NB4 (cell line): ENCODE measurements around the gene SRP68.

Experiments used
- DNase-seq: peaks from one replicate; pipeline ENCODE4 v3.0.0; 2010; ENCODE audit warnings: low read depth
- H3K4me3 ChIP-seq: one replicate; pipeline ENCODE4 v1.5.1; 2011; ENCODE audit warnings: mild to moderate bottlenecking, low read depth, low read length, moderate library complexity
- MYC ChIP-seq: IDR thresholded peaks from 2 replicates; pipeline ENCODE4 v1.6.1; 2011; ENCODE audit warnings: low read depth, low read length
- POLR2A ChIP-seq: IDR thresholded peaks from 2 replicates; pipeline ENCODE4 v1.6.1; 2011; ENCODE audit warnings: mild to moderate bottlenecking; ENCODE audit not compliant: insufficient read length; ENCODE audit errors: extremely low read depth
- TF ChIP-seq, protein P1 (sequence below): IDR thresholded peaks from 2 replicates; pipeline ENCODE4 v1.6.1; 2011; ENCODE audit warnings: low read depth, low read length
- TF ChIP-seq, protein P2 (sequence below): IDR thresholded peaks from one replicate; pipeline ENCODE4 v1.5.1; 2012; ENCODE audit warnings: low read depth, low read length

Gene SRP68

DNA sequence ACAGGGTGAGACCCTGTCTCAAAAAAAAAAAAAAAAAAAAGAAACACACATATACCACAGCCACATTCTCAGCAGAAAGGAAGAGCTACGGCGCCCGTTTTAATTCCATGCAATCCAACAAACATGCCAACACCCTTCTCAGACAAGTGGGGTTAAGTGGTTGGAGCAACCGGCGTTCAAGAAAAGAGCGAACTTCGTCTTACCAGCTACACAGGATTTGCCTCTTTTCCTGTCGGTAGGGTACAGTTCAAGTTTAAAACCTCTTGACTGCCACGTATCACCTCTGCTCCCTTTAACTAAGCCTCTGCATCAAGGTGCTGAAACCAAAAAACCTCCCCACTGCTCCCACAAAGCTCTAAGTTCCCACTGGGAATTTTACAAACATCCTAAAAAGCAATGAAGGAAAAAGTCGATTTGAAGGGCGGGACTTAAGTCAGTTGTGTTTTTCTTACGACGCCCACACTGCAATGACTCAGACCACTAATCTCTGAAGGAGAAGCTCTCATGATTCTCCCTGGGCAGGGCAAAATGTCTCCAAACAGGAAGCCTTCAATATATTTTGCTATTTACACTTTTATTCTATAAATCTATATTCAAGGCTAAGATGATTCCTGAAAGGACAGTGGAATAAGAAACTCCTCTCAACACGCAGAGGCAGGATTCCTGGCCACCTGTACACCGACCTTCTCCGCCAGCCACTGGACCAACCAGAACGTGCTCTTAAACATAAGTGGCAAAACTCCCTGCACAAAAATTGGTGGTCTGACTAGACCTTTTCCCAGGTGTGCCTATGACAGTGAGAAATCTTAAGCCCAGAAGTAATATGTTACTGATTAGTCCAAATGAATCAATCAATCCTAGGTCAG, 18.8 kb downstream of the SRP68 start:
- TF ChIP-seq MYC (no peak), POLR2A (no peak)
- TF ChIP-seq, protein P1, sequence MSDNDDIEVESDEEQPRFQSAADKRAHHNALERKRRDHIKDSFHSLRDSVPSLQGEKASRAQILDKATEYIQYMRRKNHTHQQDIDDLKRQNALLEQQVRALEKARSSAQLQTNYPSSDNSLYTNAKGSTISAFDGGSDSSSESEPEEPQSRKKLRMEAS, result no peak
- TF ChIP-seq, protein P2, sequence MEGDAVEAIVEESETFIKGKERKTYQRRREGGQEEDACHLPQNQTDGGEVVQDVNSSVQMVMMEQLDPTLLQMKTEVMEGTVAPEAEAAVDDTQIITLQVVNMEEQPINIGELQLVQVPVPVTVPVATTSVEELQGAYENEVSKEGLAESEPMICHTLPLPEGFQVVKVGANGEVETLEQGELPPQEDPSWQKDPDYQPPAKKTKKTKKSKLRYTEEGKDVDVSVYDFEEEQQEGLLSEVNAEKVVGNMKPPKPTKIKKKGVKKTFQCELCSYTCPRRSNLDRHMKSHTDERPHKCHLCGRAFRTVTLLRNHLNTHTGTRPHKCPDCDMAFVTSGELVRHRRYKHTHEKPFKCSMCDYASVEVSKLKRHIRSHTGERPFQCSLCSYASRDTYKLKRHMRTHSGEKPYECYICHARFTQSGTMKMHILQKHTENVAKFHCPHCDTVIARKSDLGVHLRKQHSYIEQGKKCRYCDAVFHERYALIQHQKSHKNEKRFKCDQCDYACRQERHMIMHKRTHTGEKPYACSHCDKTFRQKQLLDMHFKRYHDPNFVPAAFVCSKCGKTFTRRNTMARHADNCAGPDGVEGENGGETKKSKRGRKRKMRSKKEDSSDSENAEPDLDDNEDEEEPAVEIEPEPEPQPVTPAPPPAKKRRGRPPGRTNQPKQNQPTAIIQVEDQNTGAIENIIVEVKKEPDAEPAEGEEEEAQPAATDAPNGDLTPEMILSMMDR, result no peak
- peak; percentile 42 for DNase-seq
- no peak overlapping the region for H3K4me3 ChIP-seq

GRCh38 chr17:76051561-76051960, 20.8 kb downstream of the SRP68 start:
- TF ChIP-seq MYC (no peak), POLR2A (no peak)
- TF ChIP-seq, protein P1, result no peak
- TF ChIP-seq, protein P2, result no peak
- no peak overlapping the region for H3K4me3 ChIP-seq
- no peak for DNase-seq

GRCh38 chr17:76050538-76051467, 21.5 kb downstream of the SRP68 start:
- H3K4me3 ChIP-seq, result no peak overlapping the region
- TF ChIP-seq POLR2A (no peak), MYC (no peak)
- TF ChIP-seq, protein P2, result no peak
- TF ChIP-seq, protein P1, result no peak
- DNase-seq, result no peak

DNA sequence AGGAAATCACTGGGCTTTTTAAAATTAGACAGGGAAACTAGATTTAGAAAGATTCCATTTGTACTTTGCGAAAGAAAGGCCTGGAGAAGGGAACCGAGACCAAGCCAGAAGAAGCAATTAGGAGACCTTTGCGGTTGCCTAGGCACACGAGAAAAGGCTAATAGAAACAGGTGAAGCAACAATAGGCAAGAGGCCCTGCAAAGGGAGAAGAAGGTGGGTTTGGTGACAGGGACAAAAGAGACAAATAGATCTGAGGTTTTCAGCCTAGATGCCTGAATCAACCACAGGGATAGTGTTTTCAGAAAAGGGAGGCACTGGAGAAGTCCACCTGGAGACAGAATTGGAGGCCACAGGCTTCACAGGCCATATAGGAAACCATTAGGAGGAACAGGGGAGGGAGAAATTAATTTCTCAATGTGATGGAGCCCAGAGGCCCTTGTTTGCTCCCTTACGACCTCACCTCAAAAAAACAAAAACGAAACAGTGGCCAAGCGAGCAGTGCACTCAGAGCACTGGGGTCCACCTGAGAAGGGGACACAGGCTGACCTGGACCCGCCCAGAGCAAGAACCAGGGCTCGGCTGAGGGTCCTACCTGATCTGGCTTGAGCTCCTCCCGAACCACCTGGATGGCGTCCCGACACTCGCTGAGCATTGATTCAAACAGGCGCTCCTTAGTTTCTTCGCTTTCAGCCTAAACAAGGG, 22.3 kb downstream of the SRP68 start:
- no peak for TF ChIP-seq MYC
- TF ChIP-seq, protein P2, result no peak
- TF ChIP-seq, protein P1, result no peak
- no peak for DNase-seq
- H3K4me3 ChIP-seq, result no peak overlapping the region

- TF ChIP-seq, protein P1, result no peak
- TF ChIP-seq MYC (no peak), POLR2A (no peak)
- TF ChIP-seq, protein P2, result no peak
- no peak overlapping the region for H3K4me3 ChIP-seq
- DNase-seq, result no peak
Measured at GRCh38 chr17:76049239-76049638, 23.1 kb downstream of the SRP68 start.
